ENCODE results near the gene CACHD1. TPM values are rescaled to one million over a fixed set of nuclear protein-coding genes. Genes with fewer than 3 reads are reported as not detected.

The CACHD1 gene
- polyA plus RNA-seq, 4 donors, result 0.81 to 12.5 (median 2.3) TPM

DNA sequence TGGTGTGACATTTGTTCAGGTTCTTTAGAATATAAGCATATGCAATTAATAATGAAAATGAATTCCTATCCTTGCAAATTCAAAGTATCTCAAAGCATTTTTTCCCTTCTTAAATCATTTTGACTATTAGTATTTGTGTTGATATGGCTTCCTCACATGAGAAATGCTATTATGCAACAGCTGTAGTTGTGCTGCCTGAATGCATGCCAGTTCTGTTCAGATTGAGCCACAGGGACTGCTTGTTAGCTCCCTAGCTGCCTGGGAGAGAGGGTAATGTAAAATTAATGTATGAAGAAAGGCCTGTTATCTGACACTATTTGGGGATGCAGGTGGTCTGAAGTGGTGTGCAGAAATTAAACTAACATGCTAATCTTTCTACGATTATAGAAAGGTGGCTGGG, 45.5 kb downstream of the CACHD1 start:
- H3K27me3 ChIP-seq (ENCODE audit: control insufficient read depth in 3 of 3, insufficient read depth in 3 of 3, low read length in 3 of 3), result no peaks in the 10 kb centered on the region
- FAIRE-seq (no peak), DNase-seq (peak in 1 of 2 donors; percentile 42)
- H3K27ac ChIP-seq (ENCODE audit: low read depth in 1 of 3, low read length in 2 of 3), result no peak overlapping the region
- H3K4me1 ChIP-seq (ENCODE audit: control insufficient read depth in 3 of 3, insufficient read depth in 2 of 3, low read depth in 1 of 3, low read length in 2 of 3), result peaks cover 5 to 24% (median 7%) of the 10 kb centered on the region in 3 donors
- 0 to 63% (median 11%) methylated on average over 1 of the region's 1 CpG for WGBS, 3 donors
- no peaks in the 10 kb centered on the region for H3K36me3 ChIP-seq (ENCODE audit: control insufficient read depth in 3 of 3, insufficient read depth in 2 of 3, low read depth in 1 of 3, low read length in 3 of 3)
- H3K9me3 ChIP-seq (ENCODE audit: control insufficient read depth in 2 of 2, insufficient read depth in 1 of 2, low read depth in 1 of 2, low read length in 1 of 2), result no peaks in the 10 kb centered on the region
- H3K4me3 ChIP-seq (ENCODE audit: low read depth in 1 of 3, low read length in 3 of 3), result no peak overlapping the region

DNA sequence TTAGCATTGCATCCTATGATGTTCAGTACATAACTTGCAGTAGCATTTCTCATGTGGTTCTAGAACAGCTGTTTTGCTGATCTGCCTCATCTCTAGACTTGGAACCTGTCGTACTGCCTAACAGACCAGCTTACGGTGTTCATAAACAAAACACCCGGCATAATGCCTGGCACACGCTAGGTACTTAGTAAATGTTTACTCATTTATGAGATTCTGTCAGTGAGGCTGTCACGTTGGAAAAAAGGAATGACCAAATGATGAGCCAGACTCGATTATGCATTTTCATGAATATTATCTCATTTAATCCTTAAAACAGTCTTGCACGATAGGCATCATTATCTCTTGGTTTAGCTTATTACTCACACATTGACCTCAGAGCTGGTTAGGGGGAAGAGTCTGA, 46.4 kb downstream of the CACHD1 start:
- DNase-seq (no peak), FAIRE-seq (no peak)
- H3K9me3 ChIP-seq (ENCODE audit: control insufficient read depth in 2 of 2, insufficient read depth in 1 of 2, low read depth in 1 of 2, low read length in 1 of 2), result no peaks in the 10 kb centered on the region
- H3K36me3 ChIP-seq (ENCODE audit: control insufficient read depth in 3 of 3, insufficient read depth in 2 of 3, low read depth in 1 of 3, low read length in 3 of 3), result no peaks in the 10 kb centered on the region
- 22 to 63% (median 37%) methylated on average over 7 of the region's 7 CpGs for WGBS, 3 donors
- peaks cover 5 to 20% (median 7%) of the 10 kb centered on the region in 3 donors for H3K4me1 ChIP-seq (ENCODE audit: control insufficient read depth in 3 of 3, insufficient read depth in 2 of 3, low read depth in 1 of 3, low read length in 2 of 3)
- no peak overlapping the region for H3K27ac ChIP-seq (ENCODE audit: low read depth in 1 of 3, low read length in 2 of 3)
- H3K27me3 ChIP-seq (ENCODE audit: control insufficient read depth in 3 of 3, insufficient read depth in 3 of 3, low read length in 3 of 3), result peaks cover 0 to 1% (median 0%) of the 10 kb centered on the region in 3 donors
- H3K4me3 ChIP-seq (ENCODE audit: low read depth in 1 of 3, low read length in 3 of 3), result no peak overlapping the region

DNA sequence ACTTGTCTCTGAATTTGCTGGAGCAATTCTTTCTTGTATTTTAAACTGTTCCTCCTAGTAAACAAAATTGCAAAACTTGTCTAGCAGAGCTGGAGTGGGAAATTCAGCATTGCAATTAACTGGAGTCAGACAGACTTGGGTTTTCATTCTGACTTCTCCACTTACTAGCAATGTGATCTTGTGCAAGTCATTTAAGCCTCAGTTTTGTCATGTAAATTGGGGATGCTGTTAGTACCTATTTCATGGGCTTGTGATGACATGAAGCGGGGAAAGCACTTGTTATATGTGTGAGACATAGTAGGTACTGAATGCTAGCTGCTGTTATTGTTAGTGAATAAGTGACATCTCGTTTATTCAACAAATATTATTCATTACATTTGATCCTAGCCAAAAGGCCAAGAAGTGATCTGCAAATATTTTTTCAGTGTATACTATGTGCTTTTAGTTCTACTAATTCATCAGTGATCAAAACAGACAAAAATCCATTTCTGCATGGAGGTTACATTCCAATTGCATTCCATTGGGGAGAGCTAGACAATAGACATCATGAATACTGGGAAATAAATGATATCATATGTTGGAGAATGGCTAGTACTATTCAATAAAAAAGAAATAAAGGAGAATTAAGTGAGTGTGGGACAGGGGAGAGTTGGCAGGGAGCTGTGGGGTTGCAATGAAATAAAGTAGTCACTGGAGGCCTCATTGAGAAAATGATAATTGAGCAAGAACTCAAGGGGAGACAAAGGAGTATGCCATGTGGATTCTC, 47.1 kb downstream of the CACHD1 start:
- no peak overlapping the region for H3K27ac ChIP-seq (ENCODE audit: low read depth in 1 of 3, low read length in 2 of 3)
- FAIRE-seq, result no peak
- peaks cover 0 to 1% (median 0%) of the 10 kb centered on the region in 3 donors for H3K27me3 ChIP-seq (ENCODE audit: control insufficient read depth in 3 of 3, insufficient read depth in 3 of 3, low read length in 3 of 3)
- no peaks in the 10 kb centered on the region for H3K9me3 ChIP-seq (ENCODE audit: control insufficient read depth in 2 of 2, insufficient read depth in 1 of 2, low read depth in 1 of 2, low read length in 1 of 2)
- no peak overlapping the region for H3K4me3 ChIP-seq (ENCODE audit: low read depth in 1 of 3, low read length in 3 of 3)
- peaks cover 5 to 20% (median 7%) of the 10 kb centered on the region in 3 donors for H3K4me1 ChIP-seq (ENCODE audit: control insufficient read depth in 3 of 3, insufficient read depth in 2 of 3, low read depth in 1 of 3, low read length in 2 of 3)
- DNase-seq, result no peak
- 72 to 87% (median 75%) methylated on average over 2 of the region's 2 CpGs for WGBS, 3 donors
- no peaks in the 10 kb centered on the region for H3K36me3 ChIP-seq (ENCODE audit: control insufficient read depth in 3 of 3, insufficient read depth in 2 of 3, low read depth in 1 of 3, low read length in 3 of 3)

DNA sequence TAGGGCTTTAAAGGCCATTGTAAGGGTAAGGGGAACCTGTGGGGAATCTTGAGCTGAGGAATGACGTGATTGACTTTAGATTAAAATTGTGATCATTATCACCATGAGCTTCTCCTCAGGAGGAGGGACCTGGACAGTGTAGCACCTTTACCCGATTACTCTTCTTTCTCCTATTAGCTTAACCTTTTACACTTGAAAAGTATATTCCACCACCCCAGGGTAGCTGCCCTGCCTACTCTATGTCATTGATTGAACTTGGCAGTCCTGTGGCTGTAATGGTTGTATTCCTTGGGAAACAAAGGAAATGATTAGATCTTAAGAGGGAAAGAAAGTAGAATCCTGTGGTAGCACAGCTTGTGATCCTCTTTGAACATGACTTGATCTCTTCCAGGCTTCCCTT, 47.7 kb downstream of the CACHD1 start:
- DNase-seq, result no peak
- H3K4me3 ChIP-seq (ENCODE audit: low read depth in 1 of 3, low read length in 3 of 3), result no peak overlapping the region
- H3K9me3 ChIP-seq (ENCODE audit: control insufficient read depth in 2 of 2, insufficient read depth in 1 of 2, low read depth in 1 of 2, low read length in 1 of 2), result no peaks in the 10 kb centered on the region
- peaks cover 0 to 1% (median 0%) of the 10 kb centered on the region in 3 donors for H3K27me3 ChIP-seq (ENCODE audit: control insufficient read depth in 3 of 3, insufficient read depth in 3 of 3, low read length in 3 of 3)
- peaks cover 5 to 16% (median 7%) of the 10 kb centered on the region in 3 donors for H3K4me1 ChIP-seq (ENCODE audit: control insufficient read depth in 3 of 3, insufficient read depth in 2 of 3, low read depth in 1 of 3, low read length in 2 of 3)
- no peak overlapping the region for H3K27ac ChIP-seq (ENCODE audit: low read depth in 1 of 3, low read length in 2 of 3)
- H3K36me3 ChIP-seq (ENCODE audit: control insufficient read depth in 3 of 3, insufficient read depth in 2 of 3, low read depth in 1 of 3, low read length in 3 of 3), result no peaks in the 10 kb centered on the region
- WGBS, 3 donors, result 83 to 94% (median 87%) methylated on average over 2 of the region's 2 CpGs
- no peak for FAIRE-seq

DNA sequence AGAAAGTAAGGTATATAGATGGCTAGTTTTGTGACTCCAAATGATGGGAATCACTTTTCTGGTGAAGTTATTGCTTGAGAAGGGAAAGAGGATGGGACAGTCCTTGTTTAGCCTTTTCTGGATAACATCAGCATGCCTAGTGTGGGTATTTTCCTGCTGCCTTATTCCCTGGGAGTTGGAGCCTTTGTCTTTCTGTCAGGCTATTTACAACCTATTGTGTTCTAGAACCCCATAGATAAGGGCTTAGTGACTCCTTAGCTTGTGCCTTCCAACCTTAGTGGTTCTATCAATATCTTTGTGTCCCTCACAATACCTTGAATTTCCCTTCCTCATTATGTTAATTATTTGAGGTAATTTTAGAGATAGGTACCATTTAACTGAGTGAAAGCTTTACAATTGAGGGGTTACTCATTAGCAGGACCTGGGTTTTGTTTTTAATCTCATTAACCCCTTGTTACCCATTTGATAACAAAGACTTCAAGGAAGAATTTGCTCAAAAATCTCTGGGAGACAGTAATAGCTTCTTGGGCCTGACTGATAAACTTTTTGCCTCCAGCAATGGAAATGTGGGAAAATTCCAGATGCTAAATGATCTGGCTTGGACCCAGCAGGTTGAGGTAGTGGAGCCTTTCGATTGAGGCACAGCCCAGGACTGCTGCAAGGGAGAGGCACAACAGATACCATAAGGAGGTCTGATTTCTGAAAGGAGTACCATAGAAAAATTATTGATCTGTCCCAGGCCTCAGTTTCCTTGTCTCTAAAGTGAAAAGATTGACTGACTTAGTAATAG, 49.0 kb downstream of the CACHD1 start:
- Histone ChIP-seq H3K27ac (ENCODE audit: low read depth in 1 of 3, low read length in 2 of 3) (no peak overlapping the region), H3K4me3 (ENCODE audit: low read depth in 1 of 3, low read length in 3 of 3) (no peak overlapping the region), H3K36me3 (ENCODE audit: control insufficient read depth in 3 of 3, insufficient read depth in 2 of 3, low read depth in 1 of 3, low read length in 3 of 3) (no peaks in the 10 kb centered on the region), H3K4me1 (ENCODE audit: control insufficient read depth in 3 of 3, insufficient read depth in 2 of 3, low read depth in 1 of 3, low read length in 2 of 3) (peaks cover 1 to 5% (median 4%) of the 10 kb centered on the region in 3 donors), H3K9me3 (ENCODE audit: control insufficient read depth in 2 of 2, insufficient read depth in 1 of 2, low read depth in 1 of 2, low read length in 1 of 2) (no peaks in the 10 kb centered on the region), H3K27me3 (ENCODE audit: control insufficient read depth in 3 of 3, insufficient read depth in 3 of 3, low read length in 3 of 3) (peaks cover 0 to 1% (median 0%) of the 10 kb centered on the region in 3 donors)
- no peak for DNase-seq
- WGBS, 3 donors, result 65 to 86% (median 79%) methylated on average over 1 of the region's 1 CpG
- no peak for FAIRE-seq

DNA sequence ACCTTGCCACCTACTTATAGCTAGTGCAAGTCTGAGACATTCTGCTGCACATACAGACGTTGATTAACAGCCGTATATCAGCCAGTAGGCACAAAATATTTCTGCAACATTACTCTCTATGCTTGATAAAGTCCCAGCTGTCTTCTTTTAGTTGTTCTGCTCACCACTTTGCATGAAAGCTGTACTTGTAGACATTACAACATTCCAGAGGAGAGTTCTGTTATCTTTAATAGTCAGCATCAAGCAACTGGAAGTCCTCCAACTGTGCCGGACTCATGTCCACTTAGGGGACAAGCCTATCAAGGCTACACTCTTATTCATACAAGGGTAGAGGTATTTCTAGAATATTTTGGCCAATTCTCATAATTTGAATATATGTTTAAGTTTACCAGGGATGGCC, 50.0 kb downstream of the CACHD1 start:
- H3K36me3 ChIP-seq (ENCODE audit: control insufficient read depth in 3 of 3, insufficient read depth in 2 of 3, low read depth in 1 of 3, low read length in 3 of 3), result no peaks in the 10 kb centered on the region
- H3K27ac ChIP-seq (ENCODE audit: low read depth in 1 of 3, low read length in 2 of 3), result no peak overlapping the region
- no peaks in the 10 kb centered on the region for H3K9me3 ChIP-seq (ENCODE audit: control insufficient read depth in 2 of 2, insufficient read depth in 1 of 2, low read depth in 1 of 2, low read length in 1 of 2)
- DNase-seq (no peak), FAIRE-seq (no peak)
- H3K4me3 ChIP-seq (ENCODE audit: low read depth in 1 of 3, low read length in 3 of 3), result peak overlapping the region in 1 of 3 donors; percentile 0
- WGBS, 3 donors, result 58 to 77% (median 72%) methylated on average over 3 of the region's 3 CpGs
- H3K27me3 ChIP-seq (ENCODE audit: control insufficient read depth in 3 of 3, insufficient read depth in 3 of 3, low read length in 3 of 3), result peaks cover 0 to 1% (median 0%) of the 10 kb centered on the region in 3 donors
- H3K4me1 ChIP-seq (ENCODE audit: control insufficient read depth in 3 of 3, insufficient read depth in 2 of 3, low read depth in 1 of 3, low read length in 2 of 3), result peaks cover 0 to 1% (median 0%) of the 10 kb centered on the region in 3 donors

DNA sequence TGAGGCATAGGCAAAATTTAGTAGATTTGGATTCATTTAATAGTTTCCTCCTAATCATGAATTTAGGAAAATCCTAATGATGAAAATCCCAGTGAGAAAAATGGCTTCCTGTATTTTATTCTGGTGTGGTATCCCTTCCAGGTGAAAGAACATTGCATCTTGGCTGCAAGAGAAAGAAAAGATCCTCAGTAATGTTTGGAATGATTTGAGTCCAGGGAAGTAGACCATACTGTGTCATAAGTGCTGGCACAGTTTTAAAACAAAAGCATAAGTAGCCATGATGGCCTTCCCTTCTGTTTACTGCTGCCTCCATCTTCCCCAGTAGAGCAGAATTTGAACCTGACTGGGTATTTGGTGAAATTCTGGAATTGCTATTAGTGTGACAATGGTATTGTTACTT, 52.8 kb downstream of the CACHD1 start:
- no peaks in the 10 kb centered on the region for H3K9me3 ChIP-seq (ENCODE audit: control insufficient read depth in 2 of 2, insufficient read depth in 1 of 2, low read depth in 1 of 2, low read length in 1 of 2)
- H3K36me3 ChIP-seq (ENCODE audit: control insufficient read depth in 3 of 3, insufficient read depth in 2 of 3, low read depth in 1 of 3, low read length in 3 of 3), result no peaks in the 10 kb centered on the region
- no peak overlapping the region for H3K4me3 ChIP-seq (ENCODE audit: low read depth in 1 of 3, low read length in 3 of 3)
- peaks cover 0 to 1% (median 0%) of the 10 kb centered on the region in 3 donors for H3K27me3 ChIP-seq (ENCODE audit: control insufficient read depth in 3 of 3, insufficient read depth in 3 of 3, low read length in 3 of 3)
- H3K4me1 ChIP-seq (ENCODE audit: control insufficient read depth in 3 of 3, insufficient read depth in 2 of 3, low read depth in 1 of 3, low read length in 2 of 3), result peaks cover 0 to 1% (median 0%) of the 10 kb centered on the region in 3 donors
- no peak overlapping the region for H3K27ac ChIP-seq (ENCODE audit: low read depth in 1 of 3, low read length in 2 of 3)
- no peak for DNase-seq
- FAIRE-seq, result no peak

DNA sequence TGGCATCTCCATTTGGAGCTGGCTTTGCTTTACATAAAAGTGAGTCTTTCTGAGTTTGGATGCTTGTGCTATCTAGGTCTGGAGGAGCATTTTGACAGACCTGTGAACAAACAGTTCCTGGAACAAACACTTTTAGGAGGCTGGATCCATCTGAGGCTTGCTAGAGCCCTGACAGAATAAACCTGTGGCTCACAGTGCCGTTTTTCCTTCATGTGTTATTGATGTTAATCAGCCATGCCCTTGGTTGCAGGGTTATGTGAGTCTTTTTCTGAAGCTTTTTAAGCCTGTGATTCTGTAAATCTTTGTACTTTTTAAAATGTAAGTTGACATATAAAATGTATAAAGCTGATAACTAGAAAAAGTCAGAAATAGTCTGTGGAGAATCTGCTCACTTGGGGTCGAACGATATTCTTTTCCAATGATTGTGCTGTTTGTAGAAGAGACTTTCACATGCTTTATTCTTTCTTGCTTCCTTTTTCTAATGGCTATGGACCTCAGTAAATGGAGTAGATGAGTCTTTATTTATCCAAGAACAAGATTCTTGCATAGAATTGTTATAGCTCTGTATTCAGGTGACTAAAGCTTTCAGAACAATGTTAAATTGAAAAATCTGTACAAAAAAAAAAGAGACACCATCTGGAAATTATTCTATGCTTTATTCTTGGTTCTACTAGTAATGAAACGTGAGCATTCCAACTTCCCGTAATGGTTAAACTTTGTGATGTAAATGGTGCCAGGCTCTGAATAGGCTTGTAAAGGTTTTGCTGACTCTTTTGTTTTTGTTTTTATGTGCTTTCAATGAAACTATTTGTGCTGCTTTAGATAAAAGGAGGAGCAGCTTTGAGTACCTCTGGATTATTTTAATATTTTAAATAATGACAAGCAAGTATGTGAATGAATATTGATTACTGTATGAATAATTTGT, 53.7 kb downstream of the CACHD1 start:
- WGBS, 3 donors, result 83 to 93% (median 84%) methylated on average over 5 of the region's 5 CpGs
- DNase-seq, result no peak

More for the DNA sequence above, 53.7 kb downstream of the CACHD1 start:
- Histone ChIP-seq H3K4me3 (ENCODE audit: low read depth in 1 of 3, low read length in 3 of 3) (no peak overlapping the region), H3K4me1 (ENCODE audit: control insufficient read depth in 3 of 3, insufficient read depth in 2 of 3, low read depth in 1 of 3, low read length in 2 of 3) (peaks cover 0 to 1% (median 0%) of the 10 kb centered on the region in 3 donors), H3K27me3 (ENCODE audit: control insufficient read depth in 3 of 3, insufficient read depth in 3 of 3, low read length in 3 of 3) (peaks cover 0 to 1% (median 0%) of the 10 kb centered on the region in 3 donors), H3K9me3 (ENCODE audit: control insufficient read depth in 2 of 2, insufficient read depth in 1 of 2, low read depth in 1 of 2, low read length in 1 of 2) (no peaks in the 10 kb centered on the region), H3K27ac (ENCODE audit: low read depth in 1 of 3, low read length in 2 of 3) (no peak overlapping the region), H3K36me3 (ENCODE audit: control insufficient read depth in 3 of 3, insufficient read depth in 2 of 3, low read depth in 1 of 3, low read length in 3 of 3) (no peaks in the 10 kb centered on the region)
- FAIRE-seq, result no peak

Data from small intestine (tissue), 7 donors.